Measurements from ENCODE around the gene KIF5B. TPM values are rescaled to one million over a fixed set of nuclear protein-coding genes. Genes with fewer than 3 reads are reported as not detected.

Gene KIF5B
- total RNA-seq, 1 donor from 2014 or later, result 160 TPM

GRCh38 chr10:32073128-32073527 lies 16.9 kb upstream of the KIF5B start:
- Histone ChIP-seq H2AFZ (ENCODE audit: low read depth, low read length) (no peak overlapping the region), H4K20me1 (ENCODE audit: insufficient read depth, low read length) (no peaks in the 10 kb centered on the region), H3K4me1 (ENCODE audit: insufficient read depth, low read length) (peaks cover 6% of the 10 kb centered on the region), H3K9me3 (ENCODE audit: insufficient read depth, low read depth, low read length) (no peaks in the 10 kb centered on the region), H3K4me2 (ENCODE audit: low read length) (no peak overlapping the region), H3K27ac (ENCODE audit: low read depth, low read length) (no peak overlapping the region), H3K79me2 (ENCODE audit: insufficient read depth, low read length) (no peaks in the 10 kb centered on the region), H3K36me3 (ENCODE audit: insufficient read depth, low read length) (no peaks in the 10 kb centered on the region), H3K4me3 (ENCODE audit: insufficient read depth, low read depth, low read length) (no peak overlapping the region), H3K27me3 (ENCODE audit: insufficient read depth, low read length) (no peaks in the 10 kb centered on the region), H3K9ac (ENCODE audit: low read length) (no peak overlapping the region)
- Mint-ChIP-seq H3K27me3 (ENCODE audit: low read depth, unreplicated experiment) (no peaks in the 10 kb centered on the region), H3K27ac (ENCODE audit: unreplicated experiment) (no peak overlapping the region), H3K4me1 (ENCODE audit: low read depth, unreplicated experiment) (peaks cover 19% of the 10 kb centered on the region), H3K4me3 (ENCODE audit: unreplicated experiment) (no peak overlapping the region), H3K36me3 (ENCODE audit: low read depth, unreplicated experiment) (no peaks in the 10 kb centered on the region), H3K9me3 (ENCODE audit: unreplicated experiment) (no peaks in the 10 kb centered on the region)
- TF ChIP-seq CTCF (IDR thresholded peaks at IDR 0.05; ENCODE audit: insufficient read depth, low read depth, low read length) (no peak), EZH2 (IDR thresholded peaks at IDR 0.05; ENCODE audit: insufficient read depth, low read length) (no peak)
- FAIRE-seq (no peak), DNase-seq (ENCODE audit: low read depth) (no peak)

- H2AFZ ChIP-seq (ENCODE audit: low read depth, low read length), result no peak overlapping the region
- no peak overlapping the region for H3K27ac Mint-ChIP-seq (ENCODE audit: unreplicated experiment)
Observed at GRCh38 chr10:32072025-32072800, 16.0 kb upstream of the KIF5B start.

More at GRCh38 chr10:32072025-32072800, 16.0 kb upstream of the KIF5B start:
- H3K4me3 ChIP-seq (ENCODE audit: insufficient read depth, low read depth, low read length), result no peak overlapping the region
- no peaks in the 10 kb centered on the region for H3K27me3 ChIP-seq (ENCODE audit: insufficient read depth, low read length)
- H3K27me3 Mint-ChIP-seq (ENCODE audit: low read depth, unreplicated experiment), result no peaks in the 10 kb centered on the region
- no peaks in the 10 kb centered on the region for H3K9me3 ChIP-seq (ENCODE audit: insufficient read depth, low read depth, low read length)
- no peaks in the 10 kb centered on the region for H3K36me3 ChIP-seq (ENCODE audit: insufficient read depth, low read length)
- no peak overlapping the region for H3K9ac ChIP-seq (ENCODE audit: low read length)
- H3K27ac ChIP-seq (ENCODE audit: low read depth, low read length), result no peak overlapping the region
- no peaks in the 10 kb centered on the region for H3K79me2 ChIP-seq (ENCODE audit: insufficient read depth, low read length)
- H3K36me3 Mint-ChIP-seq (ENCODE audit: low read depth, unreplicated experiment), result no peaks in the 10 kb centered on the region
- no peak overlapping the region for H3K4me2 ChIP-seq (ENCODE audit: low read length)
- FAIRE-seq (no peak), DNase-seq (ENCODE audit: low read depth) (no peak)
- no peak overlapping the region for H3K4me3 Mint-ChIP-seq (ENCODE audit: unreplicated experiment)
- H3K9me3 Mint-ChIP-seq (ENCODE audit: unreplicated experiment), result no peaks in the 10 kb centered on the region
- TF ChIP-seq CTCF (IDR thresholded peaks at IDR 0.05; ENCODE audit: insufficient read depth, low read depth, low read length) (no peak), EZH2 (IDR thresholded peaks at IDR 0.05; ENCODE audit: insufficient read depth, low read length) (no peak)
- no peaks in the 10 kb centered on the region for H3K4me1 ChIP-seq (ENCODE audit: insufficient read depth, low read length)
- no peaks in the 10 kb centered on the region for H4K20me1 ChIP-seq (ENCODE audit: insufficient read depth, low read length)
- peaks cover 13% of the 10 kb centered on the region for H3K4me1 Mint-ChIP-seq (ENCODE audit: low read depth, unreplicated experiment)

Data from astrocyte (in vitro differentiated cells and primary cell).